Stimulated activated CD4-positive, alpha-beta T cell treated with anti-CD3 and anti-CD28 coated beads, Interleukin-4, amount 100 ng/mL, for 4 hours (primary cell): Measurements from ENCODE around the gene CHRNA4.

Source experiments
- DNase-seq, 2 experiments: peaks; one replicate each; pipeline ENCODE4 v3.0.0-alpha.2; 2020

The CHRNA4 gene

GRCh38 chr20:63360850-63361518, at the start of gene CHRNA4:
TSS of gene CHRNA4 (minus strand) at chr20:63361349. CDS start at chr20:63361165, 184 bp downstream.
- no peak for DNase-seq

GRCh38 chr20:63409834-63410435, 48.8 kb upstream of the CHRNA4 start:
- no peak for DNase-seq

- no peak for DNase-seq
Observed at GRCh38 chr20:63409066-63409833, 48.1 kb upstream of the CHRNA4 start.

- no peak for DNase-seq
Observed at GRCh38 chr20:63408684-63409046, 47.5 kb upstream of the CHRNA4 start.

- no peak for DNase-seq
Observed at GRCh38 chr20:63407928-63408683, 47.0 kb upstream of the CHRNA4 start.

GRCh38 chr20:63406617-63407245, 45.6 kb upstream of the CHRNA4 start:
- no peak for DNase-seq

GRCh38 chr20:63406011-63406410, 44.9 kb upstream of the CHRNA4 start:
- no peak for DNase-seq

- no peak for DNase-seq
Observed at GRCh38 chr20:63405102-63405730, 44.1 kb upstream of the CHRNA4 start.

GRCh38 chr20:63404129-63405085, 43.3 kb upstream of the CHRNA4 start:
- no peak for DNase-seq

- no peak for DNase-seq
Observed at GRCh38 chr20:63403403-63404105, 42.4 kb upstream of the CHRNA4 start.

GRCh38 chr20:63402860-63403220, 41.7 kb upstream of the CHRNA4 start:
- no peak for DNase-seq

- no peak for DNase-seq
Observed at GRCh38 chr20:63402181-63402859, 41.2 kb upstream of the CHRNA4 start.

GRCh38 chr20:63401384-63402110, 40.4 kb upstream of the CHRNA4 start:
- DNase-seq: no peak

GRCh38 chr20:63400486-63401210, 39.5 kb upstream of the CHRNA4 start:
- no peak for DNase-seq

- DNase-seq: no peak
Observed at GRCh38 chr20:63399596-63400375, 38.6 kb upstream of the CHRNA4 start.

- no peak for DNase-seq
Observed at GRCh38 chr20:63398744-63399514, 37.8 kb upstream of the CHRNA4 start.

- no peak for DNase-seq
Observed at GRCh38 chr20:63397946-63398450, 36.8 kb upstream of the CHRNA4 start.
